Measurements from ENCODE around the gene AKR1C1. TPM values are rescaled to one million over a fixed set of nuclear protein-coding genes. Genes with fewer than 3 reads are reported as not detected.
"Not testable (repeated sequence)": the region's sequence is repeated elsewhere in the genome, so short reads cannot be mapped to it uniquely, and the experiment has no call there.

Gene AKR1C1
- total RNA-seq, 2 donors from 2014 or later, result 0.62 to 1.6 TPM

DNA sequence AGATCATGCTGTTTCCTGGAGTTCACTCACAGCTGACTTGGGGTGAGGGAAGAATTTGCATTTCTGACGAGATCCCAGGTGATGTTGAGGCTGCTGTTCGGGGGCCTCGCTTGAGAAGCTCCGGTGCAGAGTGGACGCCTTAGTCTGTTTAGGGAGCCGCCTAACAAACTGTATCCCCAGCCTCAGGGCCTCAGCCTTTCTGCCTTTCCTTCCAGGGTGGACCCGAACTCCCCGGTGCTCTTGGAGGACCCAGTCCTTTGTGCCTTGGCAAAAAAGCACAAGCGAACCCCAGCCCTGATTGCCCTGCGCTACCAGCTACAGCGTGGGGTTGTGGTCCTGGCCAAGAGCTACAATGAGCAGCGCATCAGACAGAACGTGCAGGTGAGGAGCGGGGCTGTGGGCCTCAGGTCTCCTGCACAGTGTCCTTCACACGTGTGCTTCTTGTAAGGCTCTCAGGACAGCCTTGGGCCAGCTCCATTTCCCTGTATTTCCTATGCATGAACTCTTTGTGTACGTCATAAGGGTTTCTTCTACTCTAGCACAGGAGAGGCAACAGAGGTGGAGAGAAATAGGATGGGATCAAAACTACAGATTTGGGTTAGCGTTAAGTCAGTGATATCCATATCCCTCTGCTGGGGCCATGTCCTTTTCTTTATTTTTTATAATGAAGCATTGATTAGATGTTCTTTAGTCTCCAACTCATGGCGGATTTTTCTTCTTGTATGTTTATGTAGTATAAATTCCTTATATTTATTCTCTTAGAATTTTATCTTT lies 9.3 kb downstream of the AKR1C1 start:
- H3K36me3 Mint-ChIP-seq (ENCODE audit: low read depth); H3K27me3 ChIP-seq (ENCODE audit: control insufficient read depth, insufficient read depth, low read length, poor library complexity, severe bottlenecking); H3K9ac ChIP-seq (ENCODE audit: extremely low read depth, low read length, poor library complexity, severe bottlenecking); H3K4me3 Mint-ChIP-seq; H3K27ac Mint-ChIP-seq; H3K9me3 Mint-ChIP-seq; H3K4me3 ChIP-seq (ENCODE audit: low read length); H3K4me1 Mint-ChIP-seq; H3K9me3 ChIP-seq (ENCODE audit: control insufficient read depth, low read length); H3K27me3 Mint-ChIP-seq (ENCODE audit: insufficient read depth); H3K4me1 ChIP-seq (ENCODE audit: control insufficient read depth, insufficient read depth, low read length); DNase-seq; H3K36me3 ChIP-seq (ENCODE audit: control insufficient read depth, insufficient read depth, low read length); H3K27ac ChIP-seq (ENCODE audit: low read depth, low read length): not testable (repeated sequence)
- 93% methylated on average over 12 of the region's 18 CpGs; no CpG with 5 or more reads in 1 of the 2 experiments for WGBS, 2 experiments (ENCODE audit: insufficient coverage in 1 of 2, insufficient read length in 1 of 2)

DNA sequence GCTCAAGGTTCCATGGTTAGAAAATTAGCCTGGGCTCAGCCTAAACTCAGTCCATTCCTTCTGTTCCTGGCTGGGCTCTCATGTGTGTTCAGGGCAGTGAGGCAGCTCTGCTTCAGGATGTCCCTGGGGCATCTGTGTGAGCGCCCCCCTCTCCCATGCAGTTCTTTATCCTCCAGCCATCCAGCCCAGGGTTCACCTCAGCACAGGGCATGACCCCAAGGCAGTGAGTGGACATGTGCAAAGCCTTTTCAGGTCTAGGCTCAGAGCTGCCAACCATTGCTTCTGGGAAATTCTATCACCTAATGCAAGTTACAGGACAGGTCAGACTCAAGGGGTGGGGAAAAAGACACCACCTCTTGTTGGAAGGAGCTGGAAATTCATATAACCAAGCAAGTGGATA lies 10.1 kb downstream of the AKR1C1 start:
- WGBS, 2 experiments (ENCODE audit: insufficient coverage in 1 of 2, insufficient read length in 1 of 2), result 83% methylated on average over 1 of the region's 1 CpG
- not testable (repeated sequence) for H3K4me1 Mint-ChIP-seq; H3K4me1 ChIP-seq (ENCODE audit: control insufficient read depth, insufficient read depth, low read length); H3K36me3 ChIP-seq (ENCODE audit: control insufficient read depth, insufficient read depth, low read length); H3K9ac ChIP-seq (ENCODE audit: extremely low read depth, low read length, poor library complexity, severe bottlenecking); H3K36me3 Mint-ChIP-seq (ENCODE audit: low read depth); H3K27ac ChIP-seq (ENCODE audit: low read depth, low read length); H3K4me3 ChIP-seq (ENCODE audit: low read length); H3K27ac Mint-ChIP-seq; H3K9me3 Mint-ChIP-seq; H3K27me3 ChIP-seq (ENCODE audit: control insufficient read depth, insufficient read depth, low read length, poor library complexity, severe bottlenecking); H3K4me3 Mint-ChIP-seq; DNase-seq; H3K9me3 ChIP-seq (ENCODE audit: control insufficient read depth, low read length); H3K27me3 Mint-ChIP-seq (ENCODE audit: insufficient read depth)

DNA sequence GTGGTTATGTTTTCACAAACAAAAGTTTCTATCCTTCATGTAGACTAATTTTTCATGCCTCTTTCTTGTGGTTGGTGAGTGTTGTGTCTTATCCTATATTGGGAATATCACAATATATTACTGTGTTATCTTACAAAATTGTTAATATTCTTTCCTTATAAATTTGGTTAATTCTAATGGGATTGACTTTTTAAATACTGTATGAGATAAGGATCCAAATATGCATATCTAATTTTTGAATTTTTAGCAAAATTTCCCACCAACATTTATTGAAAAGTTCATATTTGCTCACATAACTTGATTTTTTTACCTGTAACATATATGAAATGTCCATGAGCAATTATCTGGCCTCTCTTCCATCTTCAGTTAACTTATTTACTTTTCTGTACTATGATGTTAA lies 11.2 kb downstream of the AKR1C1 start:
- H3K4me3 Mint-ChIP-seq; H3K27ac ChIP-seq (ENCODE audit: low read depth, low read length); H3K9ac ChIP-seq (ENCODE audit: extremely low read depth, low read length, poor library complexity, severe bottlenecking); H3K4me1 Mint-ChIP-seq; H3K27me3 Mint-ChIP-seq (ENCODE audit: insufficient read depth); H3K4me3 ChIP-seq (ENCODE audit: low read length); H3K36me3 ChIP-seq (ENCODE audit: control insufficient read depth, insufficient read depth, low read length); H3K9me3 Mint-ChIP-seq; DNase-seq; H3K27ac Mint-ChIP-seq; H3K27me3 ChIP-seq (ENCODE audit: control insufficient read depth, insufficient read depth, low read length, poor library complexity, severe bottlenecking); H3K36me3 Mint-ChIP-seq (ENCODE audit: low read depth); H3K4me1 ChIP-seq (ENCODE audit: control insufficient read depth, insufficient read depth, low read length); H3K9me3 ChIP-seq (ENCODE audit: control insufficient read depth, low read length): not testable (repeated sequence)

DNA sequence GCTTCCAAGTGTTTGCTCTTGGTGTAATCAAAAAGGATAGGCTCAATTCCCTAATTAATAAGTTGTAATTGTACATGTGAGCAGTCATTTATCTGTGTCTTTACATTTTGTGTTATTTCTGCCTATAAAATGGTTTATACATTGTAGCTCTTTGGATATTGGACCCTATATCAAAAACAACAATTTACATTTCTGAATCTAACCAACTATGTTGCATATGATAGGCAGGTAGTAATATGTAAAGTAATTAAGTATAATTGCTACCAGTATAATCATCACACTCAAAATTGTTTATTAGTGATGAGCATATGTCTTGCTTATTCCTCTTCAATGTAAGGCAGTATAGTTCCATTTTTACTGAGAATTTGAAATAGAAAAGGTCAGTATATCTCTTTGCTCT lies 13.8 kb downstream of the AKR1C1 start:
- DNase-seq, result no peak
- Histone ChIP-seq H3K4me1 (ENCODE audit: control insufficient read depth, insufficient read depth, low read length) (no peaks in the 10 kb centered on the region), H3K9me3 (ENCODE audit: control insufficient read depth, low read length) (no peaks in the 10 kb centered on the region), H3K27ac (ENCODE audit: low read depth, low read length) (no peak overlapping the region), H3K27me3 (ENCODE audit: control insufficient read depth, insufficient read depth, low read length, poor library complexity, severe bottlenecking) (no peaks in the 10 kb centered on the region), H3K36me3 (ENCODE audit: control insufficient read depth, insufficient read depth, low read length) (no peaks in the 10 kb centered on the region), H3K4me3 (ENCODE audit: low read length) (no peak overlapping the region), H3K9ac (ENCODE audit: extremely low read depth, low read length, poor library complexity, severe bottlenecking) (no peak overlapping the region)
- H3K36me3 Mint-ChIP-seq (ENCODE audit: low read depth), result no peaks in the 10 kb centered on the region
- H3K4me3 Mint-ChIP-seq, result no peak overlapping the region
- TF ChIP-seq, protein P1, sequence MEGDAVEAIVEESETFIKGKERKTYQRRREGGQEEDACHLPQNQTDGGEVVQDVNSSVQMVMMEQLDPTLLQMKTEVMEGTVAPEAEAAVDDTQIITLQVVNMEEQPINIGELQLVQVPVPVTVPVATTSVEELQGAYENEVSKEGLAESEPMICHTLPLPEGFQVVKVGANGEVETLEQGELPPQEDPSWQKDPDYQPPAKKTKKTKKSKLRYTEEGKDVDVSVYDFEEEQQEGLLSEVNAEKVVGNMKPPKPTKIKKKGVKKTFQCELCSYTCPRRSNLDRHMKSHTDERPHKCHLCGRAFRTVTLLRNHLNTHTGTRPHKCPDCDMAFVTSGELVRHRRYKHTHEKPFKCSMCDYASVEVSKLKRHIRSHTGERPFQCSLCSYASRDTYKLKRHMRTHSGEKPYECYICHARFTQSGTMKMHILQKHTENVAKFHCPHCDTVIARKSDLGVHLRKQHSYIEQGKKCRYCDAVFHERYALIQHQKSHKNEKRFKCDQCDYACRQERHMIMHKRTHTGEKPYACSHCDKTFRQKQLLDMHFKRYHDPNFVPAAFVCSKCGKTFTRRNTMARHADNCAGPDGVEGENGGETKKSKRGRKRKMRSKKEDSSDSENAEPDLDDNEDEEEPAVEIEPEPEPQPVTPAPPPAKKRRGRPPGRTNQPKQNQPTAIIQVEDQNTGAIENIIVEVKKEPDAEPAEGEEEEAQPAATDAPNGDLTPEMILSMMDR (conservative IDR thresholded peaks at IDR 0.05), result no peak
- H3K4me1 Mint-ChIP-seq, result peaks cover 5% of the 10 kb centered on the region
- H3K27ac Mint-ChIP-seq, result no peak overlapping the region
- H3K9me3 Mint-ChIP-seq, result no peaks in the 10 kb centered on the region
- peaks cover 1% of the 10 kb centered on the region for H3K27me3 Mint-ChIP-seq (ENCODE audit: insufficient read depth)

All from endodermal cell (in vitro differentiated cells).